ENCODE measurements around the gene PTPRD.

- TF ChIP-seq MAX (IDR thresholded peaks at IDR 0.05) (no peak), ZNF274 (IDR thresholded peaks at IDR 0.05; ENCODE audit: low read depth, low read length) (no peak), ATF3 (IDR thresholded peaks at IDR 0.05) (no peak), POLR2A (IDR thresholded peaks at IDR 0.05; ENCODE audit: borderline replicate concordance, extremely low read depth, insufficient read depth, insufficient read length) (no peak), EZH2 (IDR thresholded peaks at IDR 0.05) (no peak), CEBPB (IDR thresholded peaks at IDR 0.05; ENCODE audit: low read depth) (no peak), SRF (IDR thresholded peaks at IDR 0.05; ENCODE audit: low read depth) (no peak), EZH2phosphoT487 (IDR thresholded peaks at IDR 0.05; ENCODE audit: borderline replicate concordance) (no peak), FOSL1 (IDR thresholded peaks at IDR 0.05; ENCODE audit: low read depth) (no peak), RAD21 (IDR thresholded peaks at IDR 0.05; ENCODE audit: low read depth) (no peak), TCF7L2 (IDR thresholded peaks at IDR 0.05; ENCODE audit: borderline replicate concordance, extremely low read depth, insufficient read depth, insufficient read length) (no peak), SIN3A (IDR thresholded peaks at IDR 0.05; ENCODE audit: low read depth) (no peak)
- TF ChIP-seq, protein P1, sequence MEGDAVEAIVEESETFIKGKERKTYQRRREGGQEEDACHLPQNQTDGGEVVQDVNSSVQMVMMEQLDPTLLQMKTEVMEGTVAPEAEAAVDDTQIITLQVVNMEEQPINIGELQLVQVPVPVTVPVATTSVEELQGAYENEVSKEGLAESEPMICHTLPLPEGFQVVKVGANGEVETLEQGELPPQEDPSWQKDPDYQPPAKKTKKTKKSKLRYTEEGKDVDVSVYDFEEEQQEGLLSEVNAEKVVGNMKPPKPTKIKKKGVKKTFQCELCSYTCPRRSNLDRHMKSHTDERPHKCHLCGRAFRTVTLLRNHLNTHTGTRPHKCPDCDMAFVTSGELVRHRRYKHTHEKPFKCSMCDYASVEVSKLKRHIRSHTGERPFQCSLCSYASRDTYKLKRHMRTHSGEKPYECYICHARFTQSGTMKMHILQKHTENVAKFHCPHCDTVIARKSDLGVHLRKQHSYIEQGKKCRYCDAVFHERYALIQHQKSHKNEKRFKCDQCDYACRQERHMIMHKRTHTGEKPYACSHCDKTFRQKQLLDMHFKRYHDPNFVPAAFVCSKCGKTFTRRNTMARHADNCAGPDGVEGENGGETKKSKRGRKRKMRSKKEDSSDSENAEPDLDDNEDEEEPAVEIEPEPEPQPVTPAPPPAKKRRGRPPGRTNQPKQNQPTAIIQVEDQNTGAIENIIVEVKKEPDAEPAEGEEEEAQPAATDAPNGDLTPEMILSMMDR (IDR thresholded peaks at IDR 0.05 in 2 of 3, conservative IDR thresholded peaks at IDR 0.05 in 1 of 3; ENCODE audit: borderline replicate concordance in 1 of 3, insufficient read depth in 1 of 3, low read depth in 2 of 3, low read length in 2 of 3), result no peak
- TF ChIP-seq, protein P2, sequence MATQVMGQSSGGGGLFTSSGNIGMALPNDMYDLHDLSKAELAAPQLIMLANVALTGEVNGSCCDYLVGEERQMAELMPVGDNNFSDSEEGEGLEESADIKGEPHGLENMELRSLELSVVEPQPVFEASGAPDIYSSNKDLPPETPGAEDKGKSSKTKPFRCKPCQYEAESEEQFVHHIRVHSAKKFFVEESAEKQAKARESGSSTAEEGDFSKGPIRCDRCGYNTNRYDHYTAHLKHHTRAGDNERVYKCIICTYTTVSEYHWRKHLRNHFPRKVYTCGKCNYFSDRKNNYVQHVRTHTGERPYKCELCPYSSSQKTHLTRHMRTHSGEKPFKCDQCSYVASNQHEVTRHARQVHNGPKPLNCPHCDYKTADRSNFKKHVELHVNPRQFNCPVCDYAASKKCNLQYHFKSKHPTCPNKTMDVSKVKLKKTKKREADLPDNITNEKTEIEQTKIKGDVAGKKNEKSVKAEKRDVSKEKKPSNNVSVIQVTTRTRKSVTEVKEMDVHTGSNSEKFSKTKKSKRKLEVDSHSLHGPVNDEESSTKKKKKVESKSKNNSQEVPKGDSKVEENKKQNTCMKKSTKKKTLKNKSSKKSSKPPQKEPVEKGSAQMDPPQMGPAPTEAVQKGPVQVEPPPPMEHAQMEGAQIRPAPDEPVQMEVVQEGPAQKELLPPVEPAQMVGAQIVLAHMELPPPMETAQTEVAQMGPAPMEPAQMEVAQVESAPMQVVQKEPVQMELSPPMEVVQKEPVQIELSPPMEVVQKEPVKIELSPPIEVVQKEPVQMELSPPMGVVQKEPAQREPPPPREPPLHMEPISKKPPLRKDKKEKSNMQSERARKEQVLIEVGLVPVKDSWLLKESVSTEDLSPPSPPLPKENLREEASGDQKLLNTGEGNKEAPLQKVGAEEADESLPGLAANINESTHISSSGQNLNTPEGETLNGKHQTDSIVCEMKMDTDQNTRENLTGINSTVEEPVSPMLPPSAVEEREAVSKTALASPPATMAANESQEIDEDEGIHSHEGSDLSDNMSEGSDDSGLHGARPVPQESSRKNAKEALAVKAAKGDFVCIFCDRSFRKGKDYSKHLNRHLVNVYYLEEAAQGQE (IDR thresholded peaks at IDR 0.05; ENCODE audit: low read depth), result no peak
These were observed 2137.9 kb downstream of the PTPRD start for GRCh38 chr9:8474937-8475336.
